ENCODE results near the gene IGF2BP3. TPM values are rescaled to one million over a fixed set of nuclear protein-coding genes. Genes with fewer than 3 reads are reported as not detected.
A peak's percentile ranks its signal among the peaks of the same experiment; 100 is the strongest.
"Not testable (repeated sequence)": the region's sequence is repeated elsewhere in the genome, so short reads cannot be mapped to it uniquely, and the experiment has no call there.

IGF2BP3 gene
- total RNA-seq, 4 donors from 2014 or later, result 0.15 TPM; not detected in 3

- no peak for DNase-seq (ENCODE audit: low spot score in 2 of 2)
- intact Hi-C loops (cut with DNase I; ENCODE audit: low total_unique reads), result no loop called here
- no peak for TF ChIP-seq POLR2A (IDR thresholded peaks at IDR 0.05)
- TF ChIP-seq CTCF (IDR thresholded peaks at IDR 0.05), result no peak
- 79 to 88% methylated on average over 7 of the region's 7 CpGs for WGBS, 2 donors
- no peak overlapping the region for H3K4me3 ChIP-seq (ENCODE audit: low read depth, poor library complexity, severe bottlenecking)
Observed at GRCh38 chr7:23315366-23315765, 154.9 kb downstream of the IGF2BP3 start.

DNA sequence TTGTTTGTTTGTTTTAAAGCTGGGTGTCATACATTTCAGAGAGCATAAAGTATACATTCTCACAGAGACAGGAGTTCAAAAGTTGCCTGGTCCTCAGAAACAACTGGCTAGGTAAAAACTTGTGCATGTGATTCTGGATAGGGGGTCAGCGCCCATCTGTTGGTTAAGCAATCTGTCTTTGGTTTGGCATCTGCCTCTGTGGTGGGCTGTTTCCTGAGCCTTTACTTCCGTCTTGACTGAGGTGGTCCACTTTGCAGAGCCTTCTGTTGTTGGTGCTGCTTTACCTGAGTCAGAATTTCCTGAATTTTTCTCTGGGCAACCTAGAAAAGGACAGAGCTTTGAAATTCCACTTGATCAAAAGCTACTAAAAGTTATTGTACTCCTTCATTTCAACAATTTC, 158.2 kb downstream of the IGF2BP3 start:
- 79 to 80% methylated on average over 2 of the region's 2 CpGs for WGBS, 2 donors
- intact Hi-C loops (cut with DNase I; ENCODE audit: low total_unique reads), result loop anchor here (5.0 kb wide), 1 partner anchor 360 kb away; no protein-coding TSS in a partner anchor
- not testable (repeated sequence) for DNase-seq (ENCODE audit: low spot score in 2 of 2); H3K4me3 ChIP-seq (ENCODE audit: low read depth, poor library complexity, severe bottlenecking)

DNA sequence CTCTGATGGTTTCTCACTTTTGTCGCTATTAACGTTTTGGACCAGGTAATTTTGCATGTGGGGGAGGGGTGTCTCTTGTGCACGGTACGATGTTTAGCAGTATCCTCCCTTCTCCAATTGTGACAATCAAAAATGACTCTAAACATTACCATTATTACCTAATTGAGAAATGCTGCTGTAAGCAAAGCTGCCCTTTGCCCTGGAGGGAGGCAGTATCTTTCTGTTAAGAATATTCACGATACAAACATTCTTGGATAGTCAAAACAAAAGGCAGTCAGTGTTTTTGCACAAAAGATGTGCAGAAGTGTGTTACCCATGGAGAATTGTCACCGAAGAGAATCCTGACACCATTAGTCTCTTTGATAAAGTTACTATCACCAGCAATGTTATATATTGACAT, 161.5 kb downstream of the IGF2BP3 start:
- no peak for DNase-seq (ENCODE audit: low spot score in 2 of 2)
- 87 to 94% methylated on average over 6 of the region's 6 CpGs for WGBS, 2 donors
- no peak overlapping the region for H3K4me3 ChIP-seq (ENCODE audit: low read depth, poor library complexity, severe bottlenecking)
- no peak for TF ChIP-seq POLR2A (IDR thresholded peaks at IDR 0.05)
- TF ChIP-seq CTCF (IDR thresholded peaks at IDR 0.05), result no peak
- intact Hi-C loops (cut with DNase I; ENCODE audit: low total_unique reads), result no loop called here

DNA sequence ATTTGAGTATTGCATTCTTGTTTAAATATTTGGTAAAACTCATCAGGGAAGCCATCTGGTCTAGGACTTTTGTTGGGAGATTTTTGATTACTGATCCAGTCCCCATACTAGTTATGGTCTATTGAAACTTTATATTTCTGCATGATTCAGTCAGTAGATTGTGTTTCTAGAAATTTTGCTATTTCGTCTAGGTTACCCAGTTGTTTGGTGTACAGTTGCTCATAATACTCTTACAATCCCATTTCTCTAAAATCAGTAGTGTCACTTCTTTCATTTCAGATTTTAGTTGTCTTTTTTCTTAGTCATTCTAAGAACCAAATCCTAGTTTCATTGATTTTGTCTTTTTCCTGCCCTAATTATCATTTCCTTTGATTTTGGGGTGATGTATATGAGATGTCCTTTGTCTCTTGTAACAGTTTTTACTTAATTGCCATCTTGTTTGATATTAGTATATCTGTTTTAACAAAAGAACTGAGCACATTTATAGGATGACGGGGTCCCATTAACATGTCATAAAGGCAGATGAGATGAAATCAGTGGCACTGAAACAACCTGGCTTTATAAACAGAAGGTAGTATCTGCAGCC, 163.3 kb downstream of the IGF2BP3 start:
- no peak overlapping the region for H3K4me3 ChIP-seq (ENCODE audit: low read depth, poor library complexity, severe bottlenecking)
- 91 to 99% methylated on average over 2 of the region's 2 CpGs for WGBS, 2 donors
- no peak for DNase-seq (ENCODE audit: low spot score in 2 of 2)
- intact Hi-C loops (cut with DNase I; ENCODE audit: low total_unique reads), result no loop called here
- TF ChIP-seq POLR2A (IDR thresholded peaks at IDR 0.05), result no peak
- TF ChIP-seq CTCF (IDR thresholded peaks at IDR 0.05), result no peak

DNA sequence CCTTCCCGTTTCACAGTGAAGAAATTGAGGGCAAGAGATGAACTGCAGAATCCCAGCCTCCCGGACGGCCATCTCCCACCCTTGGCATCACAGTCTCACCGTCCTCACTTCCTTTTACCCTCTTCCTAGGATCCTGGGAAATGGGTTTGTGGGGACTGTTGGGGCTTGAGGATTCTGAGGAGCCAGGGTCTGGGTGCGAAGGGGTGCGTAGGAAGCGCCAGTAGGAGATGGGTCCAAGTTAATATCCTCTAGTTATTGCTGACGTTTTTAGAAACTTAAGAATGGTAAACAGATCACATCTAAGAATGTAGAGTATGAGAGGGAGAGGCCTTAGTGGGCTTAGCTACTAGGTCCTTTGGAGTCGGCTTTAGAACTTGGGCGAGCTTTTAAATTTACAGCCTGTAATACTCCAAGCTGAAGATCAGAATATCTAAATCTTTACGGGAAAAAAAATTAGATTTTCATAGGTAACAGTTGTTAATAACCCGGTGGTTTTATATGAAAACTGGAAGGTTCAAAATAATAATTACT, 170.5 kb downstream of the IGF2BP3 start:
- 12 to 13% methylated on average over 12 of the region's 12 CpGs for WGBS, 2 donors
- H3K4me3 ChIP-seq (ENCODE audit: low read depth, poor library complexity, severe bottlenecking), result peak overlapping the region; percentile 89
- intact Hi-C loops (cut with DNase I; ENCODE audit: low total_unique reads), result no loop called here
- no peak for TF ChIP-seq POLR2A (IDR thresholded peaks at IDR 0.05)
- no peak for TF ChIP-seq CTCF (IDR thresholded peaks at IDR 0.05)
- DNase-seq (ENCODE audit: low spot score in 2 of 2), result no peak

GRCh38 chr7:23298885-23299769, 171.2 kb downstream of the IGF2BP3 start, which contains the start of gene MALSU1:
MALSU1 (plus strand) TSS chr7:23299339; CDS start chr7:23299353, 14 bp downstream.
- TF ChIP-seq POLR2A (IDR thresholded peaks at IDR 0.05) (peak in 1 of 2 donors; percentile 15), CTCF (IDR thresholded peaks at IDR 0.05) (no peak)
- 0 to 1% methylated on average over 32 to 40 of the region's 59 CpGs for WGBS, 2 donors

More at GRCh38 chr7:23298885-23299769, 171.2 kb downstream of the IGF2BP3 start, which contains the start of gene MALSU1:
- peak; percentile 97 to 99 for DNase-seq (ENCODE audit: low spot score in 2 of 2)
- H3K4me3 ChIP-seq (ENCODE audit: low read depth, poor library complexity, severe bottlenecking), result peak within 1 kb of the TSS; percentile 89
- intact Hi-C loops (cut with DNase I; ENCODE audit: low total_unique reads), result no loop called here
